ENCODE measurements around the gene SYT1. TPM values are rescaled to one million over a fixed set of nuclear protein-coding genes. Genes with fewer than 3 reads are reported as not detected.
A peak's percentile ranks its signal among the peaks of the same experiment; 100 is the strongest.

SYT1 gene
- total RNA-seq, 1 experiment from 2014 or later, result 15.8 TPM

GRCh38 chr12:79393842-79394241 is 529.3 kb downstream of the SYT1 start:
- Mint-ChIP-seq H3K36me3 (ENCODE audit: insufficient read depth in 1 of 3, low read depth in 3 of 3) (no peaks in the 10 kb centered on the region; a peak in 1 of 7 replicates), H3K9me3 (no peaks in the 10 kb centered on the region), H3K27me3 (ENCODE audit: low read depth) (no peaks in the 10 kb centered on the region), H3K4me1 (no peaks in the 10 kb centered on the region), H3K27ac (peak overlapping the region in 1 of 3 experiments; percentile 16; a peak in 2 of 7 replicates), H3K4me3 (no peak overlapping the region)
- Histone ChIP-seq H2BK120ac (ENCODE audit: low read depth, low read length, poor library complexity, severe bottlenecking) (no peak overlapping the region), H2AFZ (ENCODE audit: low read length) (no peak overlapping the region), H3K23me2 (ENCODE audit: insufficient read length, low read depth, low read length, poor library complexity, severe bottlenecking) (no peaks in the 10 kb centered on the region), H2BK15ac (ENCODE audit: low read depth, low read length) (no peak overlapping the region), H2BK20ac (ENCODE audit: low read depth, low read length, poor library complexity, severe bottlenecking) (no peak overlapping the region), H3K18ac (ENCODE audit: insufficient read length, low read depth, low read length) (no peak overlapping the region), H3T11ph (ENCODE audit: low read length) (no peak overlapping the region), H3K79me1 (ENCODE audit: insufficient read depth, low read depth, low read length, poor library complexity, severe bottlenecking) (no peaks in the 10 kb centered on the region), H2BK12ac (ENCODE audit: insufficient read length, low read depth, low read length) (no peak overlapping the region), H2BK5ac (ENCODE audit: insufficient read length, low read length) (no peak overlapping the region), H3K56ac (ENCODE audit: insufficient read length, low read depth, low read length) (no peak overlapping the region), H4K8ac (replicated peaks; ENCODE audit: insufficient read length, low read depth, low read length) (no peak overlapping the region), H3K27ac (ENCODE audit: insufficient read length, low read depth, low read length) (no peak overlapping the region), H4K91ac (ENCODE audit: insufficient read length, low read depth, low read length) (no peak overlapping the region), H3K27me3 (ENCODE audit: insufficient read depth, low read length) (no peaks in the 10 kb centered on the region), H3K4me1 (ENCODE audit: insufficient read depth, low read length) (no peaks in the 10 kb centered on the region), H2AK5ac (ENCODE audit: insufficient read length, low read length) (no peak overlapping the region), H3K9ac (ENCODE audit: extremely low read depth, insufficient read length, low read length) (no peak overlapping the region), H3K14ac (ENCODE audit: insufficient read depth, low read length) (no peak overlapping the region), H3K23ac (ENCODE audit: insufficient read length, low read depth, low read length) (no peak overlapping the region), H3K9me3 (ENCODE audit: control insufficient read depth, low read depth, low read length) (no peaks in the 10 kb centered on the region), H4K5ac (ENCODE audit: insufficient read length, low read depth, low read length) (no peak overlapping the region), H4K20me1 (ENCODE audit: control insufficient read depth, insufficient read depth, insufficient read length) (no peaks in the 10 kb centered on the region), H3K4me2 (ENCODE audit: insufficient read depth, insufficient read length, low read length) (no peak overlapping the region), H3K79me2 (ENCODE audit: insufficient read depth, low read length) (no peaks in the 10 kb centered on the region), H3K4ac (ENCODE audit: low read depth, low read length) (no peak overlapping the region)
- no peak for DNase-seq
- no CpG with 5 or more reads among the region's 2 CpGs for WGBS (ENCODE audit: extremely low coverage, insufficient read length, low lambda C conversion rate)
- TF ChIP-seq CTCF (conservative IDR thresholded peaks at IDR 0.05), result no peak

Measured in H9 (cell line).